Activated naive CD8-positive, alpha-beta T cell treated with anti-CD3 and anti-CD28 coated beads, Interleukin-2, amount 50 U/mL, for 24 hours (primary cell): ENCODE measurements around the gene RDH16.

Source experiments
- ATAC-seq: fragments of 150-1000 bp; cut with Tn5 transposase; one replicate; pipeline ENCODE4 v1.10.0; 2021
- DNase-seq: peaks from one replicate; pipeline ENCODE4 v3.0.0; 2021
- H3K27ac Mint-ChIP-seq: one replicate; pipeline ENCODE4 v1.8.0; 2021; ENCODE audit warnings: mild to moderate bottlenecking, mixed read lengths
- H3K27me3 Mint-ChIP-seq: one replicate; pipeline ENCODE4 v1.8.0; 2021; ENCODE audit warnings: mixed read lengths
- H3K36me3 Mint-ChIP-seq: one replicate; pipeline ENCODE4 v1.8.0; 2021; ENCODE audit warnings: low read depth, mixed read lengths
- H3K4me1 Mint-ChIP-seq: one replicate; pipeline ENCODE4 v1.8.0; 2021; ENCODE audit warnings: mixed read lengths
- H3K4me3 Mint-ChIP-seq: one replicate; pipeline ENCODE4 v1.8.0; 2021; ENCODE audit warnings: mild to moderate bottlenecking, moderate library complexity, mixed read lengths
- H3K9me3 Mint-ChIP-seq: one replicate; pipeline ENCODE4 v1.8.0; 2021; ENCODE audit warnings: mixed read lengths

The RDH16 gene

GRCh38 chr12:56957229-56958052 is at the start of gene RDH16:
RDH16 (minus strand) TSS chr12:56957608; CDS start chr12:56957462, 146 bp downstream.
- Mint-ChIP-seq H3K27ac (no peak within 1 kb of the TSS), H3K27me3 (peaks cover 4% of the 10 kb centered on the region), H3K4me1 (no peaks in the 10 kb centered on the region), H3K9me3 (peaks cover 7% of the 10 kb centered on the region), H3K4me3 (no peak within 1 kb of the TSS), H3K36me3 (no peaks in the 10 kb centered on the region)
- no peak for ATAC-seq
- no peak for DNase-seq

- H3K27ac Mint-ChIP-seq, result peak overlapping the region; percentile 89
- H3K4me3 Mint-ChIP-seq, result peak overlapping the region; percentile 85
- DNase-seq (peak; percentile 18), ATAC-seq (peak; percentile 8)
- H3K9me3 Mint-ChIP-seq, result no peaks in the 10 kb centered on the region
- H3K27me3 Mint-ChIP-seq, result no peaks in the 10 kb centered on the region
- H3K36me3 Mint-ChIP-seq, result peaks cover 21% of the 10 kb centered on the region
- H3K4me1 Mint-ChIP-seq, result peaks cover 55% of the 10 kb centered on the region
Measured at GRCh38 chr12:57006809-57007475, 49.5 kb upstream of the RDH16 start.

DNA sequence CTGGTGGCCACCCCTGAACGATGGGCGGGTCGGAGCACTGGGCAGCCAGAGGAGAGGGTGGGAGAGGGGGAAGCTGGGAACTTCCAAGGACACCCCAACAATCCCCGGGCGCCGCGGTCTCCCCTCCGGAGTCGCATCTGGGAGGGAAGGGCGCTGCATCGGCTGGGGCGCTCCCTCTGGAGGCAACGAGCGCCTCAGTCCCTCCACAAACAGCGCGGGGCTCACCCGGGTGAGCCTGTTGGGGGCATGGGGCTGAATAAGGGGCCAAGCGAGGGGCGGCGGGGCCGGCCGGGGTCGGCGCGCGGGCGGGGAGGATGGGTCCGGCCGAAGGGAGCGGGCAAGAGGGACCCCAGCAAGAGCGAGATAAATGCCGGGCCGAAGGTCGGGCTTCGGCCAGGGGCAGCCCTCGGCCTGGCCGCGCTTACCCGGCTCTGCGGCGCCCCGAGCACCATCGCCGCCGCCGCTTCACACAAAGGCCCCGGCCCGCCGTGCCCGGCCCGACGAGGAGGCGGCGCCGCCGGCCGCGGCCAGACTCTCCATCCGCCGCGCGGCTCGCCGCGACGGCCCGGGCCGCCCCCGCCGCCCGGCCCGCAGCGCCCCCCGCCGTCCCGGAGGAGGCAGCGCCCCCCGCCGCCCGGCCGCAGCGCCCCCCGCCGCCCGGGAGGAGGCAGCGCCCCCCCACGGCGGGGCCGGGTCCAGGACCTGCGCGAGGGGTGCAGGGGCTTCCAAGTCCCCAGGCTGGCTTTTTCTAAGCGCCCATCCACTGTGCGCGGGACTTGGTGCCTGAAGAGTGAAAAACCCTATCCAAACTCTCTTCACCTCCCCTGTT is 48.8 kb upstream of the RDH16 start, which contains the start of gene ZBTB39:
Gene ZBTB39, minus strand, starts transcription at position 567 of the 829 bp plus-strand sequence. CDS start 1,629 bp downstream, outside the sequence.
- H3K36me3 Mint-ChIP-seq, result peaks cover 21% of the 10 kb centered on the region
- peak within 1 kb of the TSS; percentile 98 for H3K4me3 Mint-ChIP-seq
- H3K4me1 Mint-ChIP-seq, result peaks cover 55% of the 10 kb centered on the region
- peak within 1 kb of the TSS; percentile 94 for H3K27ac Mint-ChIP-seq
- H3K27me3 Mint-ChIP-seq, result no peaks in the 10 kb centered on the region
- DNase-seq (peak; percentile 78), ATAC-seq (peak; percentile 61)
- no peaks in the 10 kb centered on the region for H3K9me3 Mint-ChIP-seq

DNA sequence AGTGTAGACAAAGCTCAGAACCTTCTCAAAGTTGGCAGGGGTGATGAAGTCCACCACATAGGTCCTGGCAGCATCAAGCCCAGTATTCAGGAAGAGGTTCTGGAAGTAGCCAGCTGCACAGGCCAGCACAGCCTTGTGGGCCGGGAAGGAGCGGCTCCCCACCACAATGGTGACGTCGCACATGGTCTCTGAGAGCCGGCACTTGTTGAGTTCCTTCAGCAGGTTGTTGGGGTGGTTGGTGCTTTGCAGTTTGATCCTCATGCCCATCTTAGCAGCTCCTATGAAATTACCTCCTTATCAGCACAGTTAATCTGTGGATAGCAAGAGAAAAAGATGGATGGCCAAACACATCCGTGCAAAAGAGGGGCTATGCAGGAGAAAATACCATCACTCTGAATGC is 47.2 kb upstream of the RDH16 start:
- Mint-ChIP-seq H3K27ac (no peak overlapping the region), H3K4me3 (peak overlapping the region; percentile 98)

DNA sequence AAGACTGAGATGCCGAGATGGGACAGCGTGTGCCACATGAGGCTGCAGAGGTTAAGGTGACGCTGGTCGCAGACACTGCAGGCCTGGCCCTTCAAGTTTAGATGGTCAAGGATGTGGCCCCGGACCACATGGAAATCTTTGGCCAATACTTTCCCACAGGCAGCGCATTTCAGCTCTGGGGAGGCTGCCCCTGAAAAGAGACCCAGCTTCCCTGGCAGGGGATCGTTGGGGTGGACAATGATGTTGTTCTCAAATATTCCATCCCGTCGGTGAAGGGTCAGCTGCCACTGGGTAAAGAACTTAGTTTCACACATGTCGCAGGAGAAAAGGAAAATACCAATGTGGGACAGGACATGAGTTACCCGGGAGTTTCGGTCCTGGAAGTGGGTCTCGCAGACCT is 46.0 kb upstream of the RDH16 start:
- Mint-ChIP-seq H3K4me1 (peaks cover 66% of the 10 kb centered on the region), H3K4me3 (no peak overlapping the region), H3K9me3 (no peaks in the 10 kb centered on the region), H3K36me3 (peaks cover 35% of the 10 kb centered on the region), H3K27me3 (no peaks in the 10 kb centered on the region), H3K27ac (no peak overlapping the region)
- no peak for DNase-seq
- ATAC-seq, result no peak

More for the DNA sequence above, 47.2 kb upstream of the RDH16 start:
- H3K9me3 Mint-ChIP-seq, result no peaks in the 10 kb centered on the region
- DNase-seq (no peak), ATAC-seq (no peak)
- H3K4me1 Mint-ChIP-seq, result peaks cover 61% of the 10 kb centered on the region
- no peaks in the 10 kb centered on the region for H3K27me3 Mint-ChIP-seq
- H3K36me3 Mint-ChIP-seq, result peaks cover 35% of the 10 kb centered on the region

- no peak overlapping the region for H3K27ac Mint-ChIP-seq
- no peaks in the 10 kb centered on the region for H3K9me3 Mint-ChIP-seq
- peak; percentile 80 for DNase-seq
- no peak overlapping the region for H3K4me3 Mint-ChIP-seq
- H3K27me3 Mint-ChIP-seq, result no peaks in the 10 kb centered on the region
- peaks cover 55% of the 10 kb centered on the region for H3K4me1 Mint-ChIP-seq
- peak; percentile 3 for ATAC-seq
- H3K36me3 Mint-ChIP-seq, result peaks cover 40% of the 10 kb centered on the region
Measured at GRCh38 chr12:57001448-57001906, 44.1 kb upstream of the RDH16 start.

- Mint-ChIP-seq H3K36me3 (peaks cover 40% of the 10 kb centered on the region), H3K27ac (peak overlapping the region; percentile 71), H3K9me3 (no peaks in the 10 kb centered on the region), H3K4me1 (peaks cover 52% of the 10 kb centered on the region), H3K4me3 (peak overlapping the region; percentile 25), H3K27me3 (no peaks in the 10 kb centered on the region)
- peak; percentile 37 for ATAC-seq
- DNase-seq, result no peak
Measured at GRCh38 chr12:57000393-57000792, 43.0 kb upstream of the RDH16 start.

DNA sequence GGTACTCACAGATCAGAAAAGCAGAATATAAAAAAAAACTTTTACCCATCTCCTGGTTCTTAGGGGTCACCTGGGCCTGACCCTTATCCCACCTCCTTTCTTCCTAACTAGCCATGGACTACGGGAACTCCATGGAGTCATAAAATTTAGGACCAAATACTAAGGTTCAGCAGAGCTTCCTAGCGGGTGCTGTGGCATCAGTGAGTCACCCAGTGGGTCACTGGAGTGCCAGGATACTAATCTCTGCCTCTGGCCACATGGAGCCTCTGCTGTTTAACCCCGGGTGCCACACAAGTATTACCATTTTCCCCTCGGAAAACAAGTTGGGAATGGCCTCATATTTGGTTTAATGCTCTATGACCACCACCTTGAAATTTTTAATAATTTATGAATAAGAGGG is 42.0 kb upstream of the RDH16 start:
- Mint-ChIP-seq H3K36me3 (peaks cover 40% of the 10 kb centered on the region), H3K9me3 (no peaks in the 10 kb centered on the region), H3K4me1 (peaks cover 44% of the 10 kb centered on the region), H3K27ac (no peak overlapping the region), H3K27me3 (no peaks in the 10 kb centered on the region), H3K4me3 (no peak overlapping the region)
- no peak for DNase-seq
- ATAC-seq, result no peak

GRCh38 chr12:56998981-56999380 is 41.6 kb upstream of the RDH16 start:
- H3K4me3 Mint-ChIP-seq, result no peak overlapping the region
- H3K4me1 Mint-ChIP-seq, result peaks cover 44% of the 10 kb centered on the region
- H3K27ac Mint-ChIP-seq, result peak overlapping the region; percentile 65
- peaks cover 35% of the 10 kb centered on the region for H3K36me3 Mint-ChIP-seq
- no peaks in the 10 kb centered on the region for H3K9me3 Mint-ChIP-seq
- no peaks in the 10 kb centered on the region for H3K27me3 Mint-ChIP-seq
- DNase-seq (peak; percentile 60), ATAC-seq (peak; percentile 80)

- H3K27me3 Mint-ChIP-seq, result no peaks in the 10 kb centered on the region
- no peak overlapping the region for H3K4me3 Mint-ChIP-seq
- peak overlapping the region; percentile 52 for H3K27ac Mint-ChIP-seq
- no peaks in the 10 kb centered on the region for H3K9me3 Mint-ChIP-seq
- no peak for ATAC-seq
- H3K36me3 Mint-ChIP-seq, result peaks cover 29% of the 10 kb centered on the region
- peaks cover 44% of the 10 kb centered on the region for H3K4me1 Mint-ChIP-seq
- no peak for DNase-seq
Measured at GRCh38 chr12:56998316-56998715, 40.9 kb upstream of the RDH16 start.

- DNase-seq, result no peak
- Mint-ChIP-seq H3K9me3 (no peaks in the 10 kb centered on the region), H3K27me3 (no peaks in the 10 kb centered on the region), H3K36me3 (peaks cover 21% of the 10 kb centered on the region), H3K4me3 (no peak overlapping the region), H3K27ac (no peak overlapping the region), H3K4me1 (peaks cover 43% of the 10 kb centered on the region)
- no peak for ATAC-seq
Measured at GRCh38 chr12:56996793-56997545, 39.6 kb upstream of the RDH16 start.

- Mint-ChIP-seq H3K27ac (no peak overlapping the region), H3K4me3 (no peak overlapping the region), H3K9me3 (no peaks in the 10 kb centered on the region), H3K27me3 (no peaks in the 10 kb centered on the region), H3K36me3 (peaks cover 21% of the 10 kb centered on the region), H3K4me1 (peaks cover 43% of the 10 kb centered on the region)
- DNase-seq (no peak), ATAC-seq (no peak)
Measured at GRCh38 chr12:56995930-56996496, 38.6 kb upstream of the RDH16 start.

DNA sequence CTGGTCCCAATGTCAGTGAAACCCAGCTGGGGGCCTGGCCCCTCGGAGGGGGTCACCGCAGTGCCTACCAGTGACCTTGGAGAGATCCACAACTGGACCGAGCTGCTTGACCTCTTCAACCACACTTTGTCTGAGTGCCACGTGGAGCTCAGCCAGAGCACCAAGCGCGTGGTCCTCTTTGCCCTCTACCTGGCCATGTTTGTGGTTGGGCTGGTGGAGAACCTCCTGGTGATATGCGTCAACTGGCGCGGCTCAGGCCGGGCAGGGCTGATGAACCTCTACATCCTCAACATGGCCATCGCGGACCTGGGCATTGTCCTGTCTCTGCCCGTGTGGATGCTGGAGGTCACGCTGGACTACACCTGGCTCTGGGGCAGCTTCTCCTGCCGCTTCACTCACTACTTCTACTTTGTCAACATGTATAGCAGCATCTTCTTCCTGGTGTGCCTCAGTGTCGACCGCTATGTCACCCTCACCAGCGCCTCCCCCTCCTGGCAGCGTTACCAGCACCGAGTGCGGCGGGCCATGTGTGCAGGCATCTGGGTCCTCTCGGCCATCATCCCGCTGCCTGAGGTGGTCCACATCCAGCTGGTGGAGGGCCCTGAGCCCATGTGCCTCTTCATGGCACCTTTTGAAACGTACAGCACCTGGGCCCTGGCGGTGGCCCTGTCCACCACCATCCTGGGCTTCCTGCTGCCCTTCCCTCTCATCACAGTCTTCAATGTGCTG is 38.0 kb upstream of the RDH16 start:
- no peak for DNase-seq
- no peak for ATAC-seq
- Mint-ChIP-seq H3K4me3 (no peak overlapping the region), H3K27me3 (no peaks in the 10 kb centered on the region), H3K4me1 (peaks cover 37% of the 10 kb centered on the region), H3K36me3 (peaks cover 14% of the 10 kb centered on the region), H3K9me3 (no peaks in the 10 kb centered on the region), H3K27ac (no peak overlapping the region)
